ENCODE results near the gene LPCAT3.

GRCh38 chr12:6958609-6959057 is 59.6 kb downstream of the LPCAT3 start:
- TF ChIP-seq POLR2A (IDR thresholded peaks at IDR 0.05; ENCODE audit: low read length) (no peak), GATA1 (IDR thresholded peaks at IDR 0.05; ENCODE audit: low read depth, low read length) (no peak)
